ENCODE data around the gene MISP.
"Not testable (repeated sequence)": the region's sequence is repeated elsewhere in the genome, so short reads cannot be mapped to it uniquely, and the experiment has no call there.

Gene MISP

DNA sequence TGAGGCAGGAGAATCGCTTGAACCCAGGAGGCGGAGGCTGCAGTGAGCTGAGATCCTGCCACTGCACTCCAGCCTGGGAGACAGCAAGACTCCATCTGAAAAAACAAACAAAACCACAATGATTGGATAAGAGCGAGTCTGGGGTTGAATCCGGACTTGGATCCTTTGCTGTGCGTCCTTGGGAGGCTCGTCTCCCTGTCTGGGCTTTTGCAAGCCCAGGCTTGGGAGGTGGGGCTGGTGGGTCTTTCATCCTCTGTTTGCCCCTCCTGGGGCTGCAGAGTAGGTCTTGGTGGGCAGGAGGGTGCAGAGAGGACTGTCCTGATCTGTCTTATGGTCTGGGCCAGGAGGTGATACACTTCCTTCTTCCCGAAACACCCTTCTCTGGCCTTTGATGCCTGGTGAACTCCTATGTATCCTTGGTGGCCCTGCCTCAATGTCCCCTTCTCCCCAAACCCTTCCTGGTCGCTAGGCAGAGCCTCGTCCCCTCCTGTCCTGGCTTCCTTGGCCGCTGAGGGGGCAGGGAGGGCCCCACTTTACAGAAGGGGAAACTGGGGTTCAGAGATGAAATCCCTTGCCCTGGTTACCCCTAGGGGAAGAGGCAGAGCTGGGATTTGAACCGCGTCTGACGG lies 25.3 kb upstream of the MISP start:
- DNase-seq = no peak

- no peak for DNase-seq
These were observed 23.6 kb upstream of the MISP start for GRCh38 chr19:726993-727956.

- no peak for DNase-seq
These were observed 22.9 kb upstream of the MISP start for GRCh38 chr19:728011-728410.

DNA sequence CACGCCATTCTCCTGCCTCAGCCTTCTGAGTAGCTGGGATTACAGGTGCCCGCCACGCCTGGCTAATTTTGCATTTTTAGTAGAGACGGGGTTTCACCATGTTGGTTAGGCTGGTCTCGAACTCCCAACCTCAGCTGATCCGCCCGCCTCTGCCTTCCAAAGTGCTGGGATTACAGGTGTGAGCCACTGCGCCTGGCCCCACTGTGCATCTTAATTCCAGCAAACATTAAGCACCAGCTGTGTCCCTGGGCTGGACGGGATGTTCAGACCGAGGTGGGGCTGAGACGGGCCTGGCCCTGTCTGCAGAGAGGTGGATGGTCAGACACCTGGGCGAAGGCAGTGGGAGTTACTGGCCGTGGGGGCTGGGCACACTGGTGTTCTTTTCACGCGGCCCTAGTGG lies 21.3 kb upstream of the MISP start:
- DNase-seq = not testable (repeated sequence)

GRCh38 chr19:729965-730668 lies 20.8 kb upstream of the MISP start:
- no peak for DNase-seq

DNA sequence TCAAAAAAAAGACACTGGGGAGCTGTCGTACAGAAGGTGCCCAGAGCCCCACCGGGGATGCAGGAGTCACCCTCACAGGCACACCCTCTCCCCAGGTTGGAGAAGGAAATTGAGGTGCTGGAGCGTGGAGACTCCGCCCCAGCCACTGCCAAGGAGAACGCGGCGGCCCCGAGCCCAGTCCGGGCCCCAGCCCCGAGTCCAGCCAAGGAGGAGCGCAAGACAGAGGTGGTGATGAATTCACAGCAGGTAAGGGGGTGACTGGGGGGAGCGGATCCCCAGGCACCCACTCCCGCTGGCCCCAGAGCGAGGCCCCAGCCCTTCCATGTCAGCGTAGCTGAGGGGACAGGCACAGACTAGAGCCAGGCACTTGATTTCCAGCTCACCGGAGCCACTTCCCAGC lies 19.9 kb upstream of the MISP start:
- DNase-seq = no peak

GRCh38 chr19:732148-733069 lies 18.5 kb upstream of the MISP start:
- DNase-seq = no peak

DNA sequence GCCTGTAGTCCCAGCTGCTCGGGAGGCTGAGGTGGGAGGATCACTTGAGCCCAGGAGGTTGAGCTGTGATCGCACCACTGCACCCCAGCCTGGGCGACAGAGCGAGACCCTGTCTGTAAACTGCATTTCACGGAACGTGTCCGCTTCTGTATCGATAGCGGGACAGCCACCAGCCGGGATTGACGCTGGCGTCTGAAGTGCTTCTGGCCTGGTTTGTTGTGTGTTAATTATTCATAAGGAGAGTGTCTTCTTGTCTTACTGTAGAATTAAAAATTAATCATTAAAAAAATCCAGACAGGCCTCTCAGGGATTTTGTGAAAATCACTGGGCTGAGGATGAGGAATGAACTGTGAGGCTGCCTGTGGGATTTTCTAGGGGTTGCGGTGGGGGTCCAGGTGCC lies 16.2 kb upstream of the MISP start:
- no peak for DNase-seq

- no peak for DNase-seq
These were observed 14.8 kb upstream of the MISP start for GRCh38 chr19:736125-736524.

DNA sequence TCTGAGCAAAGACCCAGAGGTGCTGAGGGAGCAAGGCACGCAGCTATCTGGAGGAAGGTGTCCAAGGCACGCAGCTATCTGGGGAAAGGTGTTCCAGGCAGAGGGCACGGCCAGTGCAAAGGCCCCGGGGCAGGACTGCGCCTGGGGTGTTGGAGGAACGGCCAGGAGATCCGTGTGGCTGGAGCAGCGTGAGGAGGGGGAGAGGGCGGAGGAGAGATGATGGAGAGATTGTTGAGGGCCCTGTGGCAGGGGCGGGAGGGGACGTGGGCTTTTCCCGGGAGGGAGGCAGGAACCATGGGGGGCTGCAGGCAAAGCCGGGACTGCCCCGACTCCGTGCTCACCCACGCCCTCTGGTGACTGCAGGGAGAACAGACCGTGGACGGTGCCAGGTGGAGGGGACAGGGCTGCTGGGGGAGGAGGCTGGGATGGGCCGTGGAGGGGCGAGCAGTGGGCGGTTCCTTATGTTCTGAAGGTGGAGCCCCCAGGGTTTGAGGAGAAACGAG lies 13.3 kb upstream of the MISP start:
- DNase-seq = peak; percentile 20 to 64 (median 53)

DNA sequence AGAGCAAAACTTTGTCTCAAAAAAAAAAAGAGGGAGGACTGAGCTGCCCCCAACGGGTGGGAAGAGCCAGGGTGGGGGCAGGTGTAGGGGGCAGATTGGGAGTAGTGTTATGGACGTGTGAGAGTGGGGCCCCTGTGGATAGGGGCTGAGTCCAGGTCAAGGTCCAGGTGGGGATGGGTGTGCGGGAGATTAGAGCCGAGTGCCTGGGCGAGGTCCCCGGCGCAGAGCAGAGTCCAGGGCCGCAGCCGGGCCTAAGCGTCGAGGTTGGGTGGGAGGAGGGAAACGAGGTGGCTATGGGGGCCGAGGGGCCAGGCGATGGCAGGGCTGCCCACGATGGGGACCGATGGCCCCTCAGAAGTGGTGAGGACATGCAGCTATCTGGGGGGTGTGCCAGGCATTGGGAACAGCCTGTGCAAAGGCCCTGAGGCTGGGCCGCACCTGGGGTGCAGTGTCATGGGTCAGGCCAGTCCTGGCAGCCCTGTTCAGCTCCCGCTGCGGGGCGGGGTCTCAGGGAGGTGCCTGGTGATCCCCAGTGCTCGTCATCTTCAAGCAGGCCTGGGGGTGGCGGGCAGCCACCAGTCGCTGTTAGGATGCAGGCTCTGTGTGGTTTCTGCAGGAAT lies 12.3 kb upstream of the MISP start:
- DNase-seq = no peak

DNA sequence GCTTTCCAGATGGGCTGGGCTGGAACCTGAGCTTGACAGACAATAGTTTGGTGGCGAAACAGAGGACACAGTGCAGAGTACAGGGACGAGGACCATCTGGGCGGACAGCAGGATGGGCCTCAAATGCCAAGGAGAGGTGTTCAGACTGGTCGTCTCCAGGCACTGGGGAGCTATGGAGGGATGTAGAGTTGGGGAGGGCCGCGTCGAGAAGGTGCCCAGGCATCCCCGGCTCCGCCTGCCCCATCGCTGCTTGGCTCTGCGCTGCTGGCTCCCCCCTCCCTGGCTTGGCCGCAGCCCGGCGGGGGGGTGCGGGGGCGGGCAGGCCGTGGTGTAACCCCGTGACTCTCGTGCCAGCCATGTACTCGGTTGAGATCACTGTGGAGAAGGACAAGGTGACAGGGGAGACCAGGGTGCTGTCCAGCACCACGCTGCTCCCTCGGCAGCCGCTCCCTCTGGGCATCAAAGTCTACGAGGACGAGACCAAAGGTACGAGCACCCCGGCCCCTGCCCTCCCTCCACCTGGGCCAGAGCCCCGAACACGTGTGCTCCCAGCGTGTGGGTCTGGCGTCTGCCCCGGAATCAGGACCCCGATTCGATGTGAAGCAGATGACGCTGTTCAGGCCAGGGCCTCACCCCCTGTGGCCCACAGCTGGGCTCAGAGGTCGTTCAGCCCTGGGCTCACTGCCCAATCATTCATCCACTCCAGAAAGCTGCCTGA lies 10.8 kb upstream of the MISP start:
- DNase-seq = no peak

- DNase-seq = not testable (repeated sequence)
These were observed 10.0 kb upstream of the MISP start for GRCh38 chr19:740816-741505.

DNA sequence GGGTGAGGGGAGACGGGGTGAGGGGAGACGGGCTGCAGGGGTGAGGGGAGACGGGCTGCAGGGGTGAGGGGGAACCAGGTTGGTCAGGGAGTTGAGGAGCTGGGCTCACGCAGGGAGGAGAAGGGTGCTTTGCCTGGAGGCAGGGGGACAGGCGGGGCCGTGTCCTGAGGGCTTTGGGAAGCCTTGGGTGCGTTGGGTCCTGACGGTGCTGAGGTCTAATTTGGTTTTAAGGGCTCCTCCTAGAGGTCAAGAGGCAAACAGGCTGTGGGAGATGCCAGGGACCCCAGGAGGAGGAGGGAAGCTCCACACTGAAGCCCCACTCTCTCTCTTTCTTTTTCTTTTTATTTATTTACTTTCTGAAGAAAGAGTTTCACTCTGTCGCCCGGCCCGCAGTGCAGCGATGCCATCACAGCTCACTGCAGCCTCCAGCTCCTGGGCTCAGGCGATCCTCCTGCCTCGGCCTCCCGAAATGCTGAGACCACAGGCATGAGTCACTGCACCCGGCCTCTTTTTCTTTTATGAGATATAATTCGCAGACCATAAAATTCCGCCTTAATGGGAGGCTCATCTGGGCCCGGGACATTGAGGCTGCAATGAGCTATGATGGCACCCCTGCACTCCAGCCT lies 9.3 kb upstream of the MISP start:
- peak in 3 of 4 experiments; percentile 34 to 44 (median 42) for DNase-seq

- no peak for DNase-seq
These were observed 8.3 kb upstream of the MISP start for GRCh38 chr19:742540-743075.

DNA sequence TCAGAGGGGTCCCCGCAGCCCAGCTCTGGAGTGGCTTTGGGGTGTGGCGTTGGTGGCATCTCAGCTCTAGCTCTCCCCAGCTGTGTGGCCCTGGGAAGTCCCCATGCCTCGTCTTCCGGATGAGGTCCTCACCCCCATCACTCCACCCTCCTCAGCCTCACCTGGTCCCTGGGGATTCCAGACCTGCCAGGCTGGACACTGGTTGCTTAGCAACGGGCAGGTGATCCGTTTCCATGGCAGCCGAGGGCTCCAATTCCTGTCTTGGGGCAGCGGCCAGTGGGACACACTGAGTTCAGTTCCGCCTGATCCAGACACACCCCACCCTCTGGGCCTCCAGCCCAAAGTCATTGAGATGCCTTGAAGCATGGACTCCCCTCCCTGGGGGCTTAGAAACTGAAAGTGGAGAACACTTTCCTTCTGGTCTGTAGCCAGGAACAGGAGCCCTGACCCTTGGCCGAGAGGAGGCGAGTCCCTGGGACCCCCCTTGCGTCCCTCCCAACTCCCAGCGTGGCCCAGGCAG lies 7.7 kb upstream of the MISP start:
- no peak for DNase-seq

- not testable (repeated sequence) for DNase-seq
These were observed 5.8 kb upstream of the MISP start for GRCh38 chr19:745138-745537.

- DNase-seq = no peak
These were observed 4.6 kb upstream of the MISP start for GRCh38 chr19:746208-746819.

DNA sequence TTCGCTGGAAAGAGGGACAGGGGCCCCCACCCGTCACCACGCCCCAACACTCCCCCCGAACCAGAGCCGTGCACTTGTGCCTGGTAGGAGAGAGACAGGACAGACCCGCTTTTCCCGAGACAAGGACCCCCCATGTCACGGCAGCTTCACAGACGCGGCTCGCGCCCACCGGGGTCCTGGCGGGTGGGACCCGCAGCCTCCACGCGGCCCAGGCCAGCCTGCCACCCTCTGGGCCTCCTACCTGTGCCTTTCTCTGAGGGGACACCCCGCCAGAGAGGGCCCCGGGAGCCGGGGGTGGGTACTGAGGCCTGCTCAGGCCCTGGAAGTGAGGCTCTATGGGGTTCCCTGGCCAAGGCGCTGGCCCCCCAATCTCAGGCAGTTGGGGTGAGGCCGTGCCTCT lies 4.0 kb upstream of the MISP start:
- DNase-seq = no peak

Data from suppressor macrophage (primary cell).